Breast epithelium (tissue), 4 donors: Measurements from ENCODE around the gene WDPCP. TPM values are rescaled to one million over a fixed set of nuclear protein-coding genes. Genes with fewer than 3 reads are reported as not detected.
"Not testable (repeated sequence)": the region's sequence is repeated elsewhere in the genome, so short reads cannot be mapped to it uniquely, and the experiment has no call there.

Experiments
- DNase-seq, 2 donors: peaks; one replicate each; pipeline ENCODE4 v3.0.0-alpha.2; 2019; ENCODE audit warnings: low spot score in 2 of 2
- H3K27ac ChIP-seq, 2 donors: fragments of 200-600 bp; sonication (generic) in 1 of 2; one replicate each; pipeline ENCODE4 v1.5.1; 2016 to 2019; ENCODE audit warnings: mild to moderate bottlenecking in 1 of 2
- H3K27me3 ChIP-seq, 2 donors: fragments of 200-600 bp; sonication (generic) in 1 of 2; one replicate each; pipeline versions ENCODE4 v1.5.1 to v1.6.0; 2017 to 2019; ENCODE audit warnings: control low read depth in 1 of 2, mild to moderate bottlenecking in 1 of 2
- H3K36me3 ChIP-seq: fragments of 200-600 bp; one replicate; pipeline ENCODE4 v1.5.1; 2019
- H3K4me1 ChIP-seq, 2 donors: fragments of 200-600 bp; sonication (generic); one replicate each; pipeline ENCODE4 v1.5.1; 2016 to 2019; ENCODE audit warnings: control low read depth in 1 of 2
- H3K4me3 ChIP-seq, 3 donors: fragments of 200-600 bp; sonication (generic); 1 replicate in 2 of 3; 2 replicates in 1 of 3; pipeline ENCODE4 v1.5.1; 2016 to 2019; ENCODE audit warnings: mild to moderate bottlenecking in 3 of 3, moderate library complexity in 2 of 3
- H3K9me3 ChIP-seq, 2 donors: fragments of 200-600 bp; sonication (generic) in 1 of 2; one replicate each; pipeline ENCODE4 v1.5.1; 2016 to 2019; ENCODE audit warnings: control low read depth in 1 of 2
- POLR2A ChIP-seq: fragments of 450-650 bp; IDR thresholded peaks from one replicate; pipeline ENCODE4 v1.6.1; 2016; ENCODE audit warnings: antibody characterized with exemption, mild to moderate bottlenecking, moderate library complexity
- POLR2AphosphoS5 ChIP-seq, 3 donors: sonication (generic); formaldehyde crosslinking; IDR thresholded peaks; one replicate each; pipeline ENCODE4 v1.6.1; 2017; ENCODE audit warnings: antibody characterized with exemption in 3 of 3
- intact Hi-C: fragments of 100-400 bp; cut with DNase I; formaldehyde crosslinking; loops from one replicate; pipeline ENCODE4 v1.15.1; 2023; ENCODE audit warnings: low total_unique reads
- total RNA-seq, 3 donors: library from RNA; depleted of rRNA; stranded (reverse); fragments of >200 nt; gene quantifications; one replicate each; pipeline ENCODE4 v1.1.0, GENCODE V29; 2016
- TF ChIP-seq, protein P1 (sequence below), 3 donors: fragments of 450-650 bp; IDR thresholded peaks; one replicate each; pipeline ENCODE4 v1.5.1; 2016 to 2017; ENCODE audit warnings: antibody characterized with exemption in 3 of 3, mild to moderate bottlenecking in 3 of 3, moderate library complexity in 3 of 3

The WDPCP gene
- total RNA-seq, 3 donors from 2014 or later, result 25.2 to 37.4 (median 29.4) TPM

DNA sequence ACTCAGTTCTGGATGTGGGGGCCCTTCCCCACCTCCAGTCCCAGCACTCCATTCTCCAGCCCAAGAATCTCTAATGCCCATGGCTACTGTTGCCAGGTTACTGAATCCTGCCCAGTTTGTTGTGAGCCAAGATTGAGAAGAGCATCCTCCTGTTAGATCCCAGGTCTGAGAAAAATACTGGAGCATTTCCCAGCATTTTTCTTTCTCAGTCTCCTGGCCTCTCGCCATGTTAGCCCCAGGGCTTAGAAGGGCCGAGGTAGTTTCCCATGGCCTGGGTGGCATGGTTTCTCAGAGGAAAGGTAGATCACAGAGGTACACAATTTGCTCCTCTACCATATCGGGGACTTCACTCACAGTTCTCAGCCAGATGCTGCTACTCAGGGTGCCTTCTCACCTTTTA lies 401.9 kb downstream of the WDPCP start:
- Histone ChIP-seq H3K27ac (no peak overlapping the region), H3K4me3 (no peak overlapping the region), H3K9me3 (peaks cover 0 to 12% of the 10 kb centered on the region in 2 donors), H3K4me1 (no peaks in the 10 kb centered on the region), H3K36me3 (no peaks in the 10 kb centered on the region), H3K27me3 (no peaks in the 10 kb centered on the region)
- TF ChIP-seq, protein P1, sequence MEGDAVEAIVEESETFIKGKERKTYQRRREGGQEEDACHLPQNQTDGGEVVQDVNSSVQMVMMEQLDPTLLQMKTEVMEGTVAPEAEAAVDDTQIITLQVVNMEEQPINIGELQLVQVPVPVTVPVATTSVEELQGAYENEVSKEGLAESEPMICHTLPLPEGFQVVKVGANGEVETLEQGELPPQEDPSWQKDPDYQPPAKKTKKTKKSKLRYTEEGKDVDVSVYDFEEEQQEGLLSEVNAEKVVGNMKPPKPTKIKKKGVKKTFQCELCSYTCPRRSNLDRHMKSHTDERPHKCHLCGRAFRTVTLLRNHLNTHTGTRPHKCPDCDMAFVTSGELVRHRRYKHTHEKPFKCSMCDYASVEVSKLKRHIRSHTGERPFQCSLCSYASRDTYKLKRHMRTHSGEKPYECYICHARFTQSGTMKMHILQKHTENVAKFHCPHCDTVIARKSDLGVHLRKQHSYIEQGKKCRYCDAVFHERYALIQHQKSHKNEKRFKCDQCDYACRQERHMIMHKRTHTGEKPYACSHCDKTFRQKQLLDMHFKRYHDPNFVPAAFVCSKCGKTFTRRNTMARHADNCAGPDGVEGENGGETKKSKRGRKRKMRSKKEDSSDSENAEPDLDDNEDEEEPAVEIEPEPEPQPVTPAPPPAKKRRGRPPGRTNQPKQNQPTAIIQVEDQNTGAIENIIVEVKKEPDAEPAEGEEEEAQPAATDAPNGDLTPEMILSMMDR (IDR thresholded peaks at IDR 0.05), result no peak
- TF ChIP-seq POLR2AphosphoS5 (IDR thresholded peaks at IDR 0.05), result no peak
- no peak for TF ChIP-seq POLR2A
- DNase-seq, result no peak
- intact Hi-C loops, result no loop called here

DNA sequence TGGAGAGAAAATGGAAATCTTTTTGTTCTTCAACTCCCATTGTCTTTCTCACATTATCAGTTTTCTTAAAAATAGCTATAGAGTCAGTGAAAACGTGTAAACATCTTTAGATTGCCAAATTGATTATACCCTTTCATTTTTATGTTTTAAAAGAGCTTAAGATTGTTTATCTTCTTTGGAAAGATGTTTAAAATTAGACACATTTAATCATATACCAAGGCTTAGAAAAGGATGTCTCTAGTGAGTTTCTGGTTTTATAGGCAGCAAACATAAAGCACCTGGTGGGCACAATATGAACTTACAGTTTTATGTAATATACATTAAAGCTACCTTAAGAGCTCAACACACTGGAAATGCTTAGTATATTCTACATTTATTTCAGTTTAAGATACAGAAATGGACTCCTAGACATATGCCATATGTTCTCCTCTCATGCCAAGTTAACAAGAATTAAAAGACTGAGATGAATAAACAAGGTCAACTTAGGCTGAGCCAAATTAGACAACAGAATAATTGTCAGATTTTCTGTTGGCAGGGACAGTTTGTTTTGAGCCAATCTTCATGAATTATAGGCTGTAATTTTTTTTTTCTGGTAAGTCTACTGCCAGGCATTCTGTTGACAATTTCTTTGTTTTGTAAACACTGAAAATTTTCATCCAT lies 425.0 kb downstream of the WDPCP start:
- Histone ChIP-seq H3K36me3 (no peaks in the 10 kb centered on the region), H3K4me3 (no peak overlapping the region), H3K9me3 (peaks cover 0 to 12% of the 10 kb centered on the region in 2 donors), H3K27me3 (no peaks in the 10 kb centered on the region), H3K4me1 (no peaks in the 10 kb centered on the region), H3K27ac (no peak overlapping the region)
- TF ChIP-seq POLR2A (no peak), POLR2AphosphoS5 (IDR thresholded peaks at IDR 0.05) (no peak)
- TF ChIP-seq, protein P1 (IDR thresholded peaks at IDR 0.05), result no peak
- intact Hi-C loops, result no loop called here
- no peak for DNase-seq

DNA sequence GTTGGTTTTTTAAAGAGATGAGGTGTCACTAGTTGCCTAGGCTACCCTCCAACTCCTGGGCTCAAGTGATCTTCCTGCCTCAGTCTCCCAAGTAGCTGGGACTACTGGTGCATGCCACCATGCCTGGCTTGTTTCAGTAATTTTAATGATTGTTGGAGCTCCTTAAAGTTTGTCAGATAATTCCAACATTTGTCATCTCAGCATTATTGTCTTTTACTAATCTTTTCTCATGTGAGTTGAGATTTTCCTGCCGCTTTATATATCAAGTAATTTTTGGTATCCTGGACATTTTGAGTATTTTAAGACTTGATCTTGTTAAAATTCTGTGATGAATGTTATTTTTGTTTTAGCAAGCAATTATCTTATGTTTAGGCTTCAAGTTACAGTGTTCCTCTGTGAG lies 429.0 kb downstream of the WDPCP start:
- TF ChIP-seq POLR2AphosphoS5 (IDR thresholded peaks at IDR 0.05) (no peak), POLR2A (no peak)
- TF ChIP-seq, protein P1 (IDR thresholded peaks at IDR 0.05), result no peak
- Histone ChIP-seq H3K9me3 (peaks cover 0 to under 1% of the 10 kb centered on the region in 2 donors), H3K36me3 (no peaks in the 10 kb centered on the region), H3K4me3 (no peak overlapping the region), H3K27me3 (no peaks in the 10 kb centered on the region), H3K27ac (no peak overlapping the region), H3K4me1 (no peaks in the 10 kb centered on the region)
- no peak for DNase-seq
- intact Hi-C loops, result no loop called here

DNA sequence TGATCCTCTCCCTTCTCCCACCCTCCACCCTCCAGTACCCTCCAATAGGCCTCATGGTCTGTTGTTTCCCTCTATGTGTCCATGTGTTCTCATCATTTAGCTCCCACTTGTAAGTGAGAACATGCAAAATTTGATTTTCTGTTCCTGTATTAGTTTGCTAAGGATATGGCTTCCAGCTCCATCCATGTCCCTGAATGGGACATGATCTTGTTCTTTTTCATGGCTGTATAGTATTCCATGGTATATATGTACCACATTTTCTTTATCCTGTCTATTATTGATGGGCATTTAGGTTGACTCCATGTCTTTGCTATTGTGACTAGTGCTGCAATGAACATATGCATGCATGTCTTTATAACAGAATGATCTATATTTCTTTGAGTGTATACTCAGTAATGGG lies 451.6 kb downstream of the WDPCP start:
- DNase-seq, H3K36me3 ChIP-seq, H3K4me1 ChIP-seq, H3K27me3 ChIP-seq, intact Hi-C loops, H3K27ac ChIP-seq, H3K4me3 ChIP-seq: not testable (repeated sequence)
- H3K9me3 ChIP-seq, result peaks cover 20 to 56% of the 10 kb centered on the region in 2 donors

DNA sequence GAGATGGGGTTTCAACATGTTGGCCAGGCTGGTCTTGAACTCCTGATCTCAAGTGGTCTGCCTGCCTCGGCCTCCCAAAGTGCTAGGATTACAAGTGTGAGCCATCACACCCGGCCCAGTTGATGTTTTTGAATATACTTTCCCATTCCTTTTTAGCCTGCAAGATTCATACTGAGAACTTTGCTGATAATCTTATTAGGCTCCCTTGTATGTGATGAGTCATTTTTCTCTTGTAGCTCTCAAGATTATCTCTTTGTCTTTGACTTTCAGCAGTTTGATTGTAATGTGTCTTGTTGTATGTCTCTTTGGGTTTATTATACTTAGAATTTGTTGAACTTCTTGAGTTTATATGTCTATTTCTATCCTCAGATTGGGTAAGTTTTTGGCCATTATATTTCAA lies 456.3 kb downstream of the WDPCP start:
- Histone ChIP-seq H3K4me1 (no peaks in the 10 kb centered on the region), H3K27ac (no peak overlapping the region), H3K36me3 (no peaks in the 10 kb centered on the region), H3K27me3 (no peaks in the 10 kb centered on the region), H3K4me3 (no peak overlapping the region), H3K9me3 (peaks cover 6 to 42% of the 10 kb centered on the region in 2 donors)
- TF ChIP-seq POLR2A, result no peak
- no peak for TF ChIP-seq POLR2AphosphoS5 (IDR thresholded peaks at IDR 0.05)
- TF ChIP-seq, protein P1 (IDR thresholded peaks at IDR 0.05), result no peak
- intact Hi-C loops, result no loop called here
- DNase-seq, result no peak
